DMS153 treated with DMSO at 0.1 percent for 48 hours (cell line): ENCODE data around the gene EXOC7.

ENCODE experiments used
- DNase-seq: peaks from one replicate; lab custom pipeline; 2025; ENCODE audit not compliant: unreplicated experiment; lab: John Stamatoyannopoulos, UW

EXOC7 gene

GRCh38 chr17:76103274-76104139 lies at the start of gene EXOC7:
Gene EXOC7, minus strand, starts transcription at chr17:76103787. Its CDS starts 95 bp downstream, at chr17:76103692.
- DNase-seq, result peak; percentile 88

GRCh38 chr17:76153202-76153601 lies 49.6 kb upstream of the EXOC7 start:
- DNase-seq, result no peak

GRCh38 chr17:76152591-76152990 lies 49.0 kb upstream of the EXOC7 start:
- no peak for DNase-seq

- DNase-seq, result no peak
Measured at GRCh38 chr17:76151896-76152454, 48.4 kb upstream of the EXOC7 start.

- no peak for DNase-seq
Measured at GRCh38 chr17:76150712-76151622, 47.4 kb upstream of the EXOC7 start.

GRCh38 chr17:76149214-76149613 lies 45.6 kb upstream of the EXOC7 start:
- DNase-seq, result no peak

- DNase-seq, result no peak
Measured at GRCh38 chr17:76148015-76148326, 44.4 kb upstream of the EXOC7 start.

- peak; percentile 33 for DNase-seq
Measured at GRCh38 chr17:76147211-76148014, 43.8 kb upstream of the EXOC7 start.

- no peak for DNase-seq
Measured at GRCh38 chr17:76146053-76146851, 42.7 kb upstream of the EXOC7 start.

GRCh38 chr17:76145231-76146052 lies 41.9 kb upstream of the EXOC7 start:
- peak; percentile 20 for DNase-seq

- no peak for DNase-seq
Measured at GRCh38 chr17:76142585-76143041, 39.0 kb upstream of the EXOC7 start.

- no peak for DNase-seq
Measured at GRCh38 chr17:76142039-76142584, 38.5 kb upstream of the EXOC7 start.

GRCh38 chr17:76141212-76142038 lies 37.8 kb upstream of the EXOC7 start, which contains the start of gene FOXJ1:
Gene FOXJ1, minus strand, starts transcription at chr17:76141245. Its CDS starts 850 bp downstream, at chr17:76140395.
- DNase-seq, result peak; percentile 85

GRCh38 chr17:76140661-76141211 lies 37.1 kb upstream of the EXOC7 start:
- no peak for DNase-seq

GRCh38 chr17:76139801-76140660 lies 36.4 kb upstream of the EXOC7 start:
- peak; percentile 52 for DNase-seq
